Measurements from ENCODE around the gene HLA-DQA1.
"Not testable (repeated sequence)": the region's sequence is repeated elsewhere in the genome, so short reads cannot be mapped to it uniquely, and the experiment has no call there.

The HLA-DQA1 gene

DNA sequence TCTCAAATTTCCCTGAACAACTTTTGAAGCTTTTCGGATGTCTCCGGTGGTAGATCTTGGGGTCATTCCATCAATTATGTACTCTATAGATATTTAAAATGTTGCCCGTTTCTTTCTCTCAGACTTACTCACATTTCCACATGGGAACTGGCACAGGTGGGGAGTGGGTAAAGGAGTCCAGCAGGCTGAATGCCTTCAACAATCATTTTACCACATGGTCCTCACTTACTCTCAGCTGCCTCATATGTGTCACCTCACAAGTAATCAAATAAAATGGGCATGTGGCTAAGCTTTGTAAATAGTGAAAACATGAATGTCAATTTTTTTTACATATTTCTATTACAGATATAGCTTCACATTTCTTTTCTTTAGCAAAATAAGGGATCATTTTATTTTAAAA lies 677 bp downstream of the HLA-DQA1 start:
- H3K27ac ChIP-seq (ENCODE audit: insufficient read depth, low read depth, low read length, poor library complexity, severe bottlenecking) = no peak overlapping the region
- no peaks in the 10 kb centered on the region for H3K4me1 ChIP-seq (ENCODE audit: control insufficient read depth, insufficient read depth, low read length)
- H3K9me3 ChIP-seq (ENCODE audit: control insufficient read depth, low read length) = peaks cover 3% of the 10 kb centered on the region
- H3K4me3 ChIP-seq (ENCODE audit: insufficient read depth, low read depth, low read length) = no peak overlapping the region
- no peaks in the 10 kb centered on the region for H3K36me3 ChIP-seq (ENCODE audit: control insufficient read depth, insufficient read depth, low read length)
- 100% methylated on average over 1 of the region's 3 CpGs; no CpG with 5 or more reads in 1 of the 2 experiments for WGBS, 2 experiments
- H3K27me3 ChIP-seq (ENCODE audit: control insufficient read depth, insufficient read depth, low read length, poor library complexity, severe bottlenecking) = no peaks in the 10 kb centered on the region

DNA sequence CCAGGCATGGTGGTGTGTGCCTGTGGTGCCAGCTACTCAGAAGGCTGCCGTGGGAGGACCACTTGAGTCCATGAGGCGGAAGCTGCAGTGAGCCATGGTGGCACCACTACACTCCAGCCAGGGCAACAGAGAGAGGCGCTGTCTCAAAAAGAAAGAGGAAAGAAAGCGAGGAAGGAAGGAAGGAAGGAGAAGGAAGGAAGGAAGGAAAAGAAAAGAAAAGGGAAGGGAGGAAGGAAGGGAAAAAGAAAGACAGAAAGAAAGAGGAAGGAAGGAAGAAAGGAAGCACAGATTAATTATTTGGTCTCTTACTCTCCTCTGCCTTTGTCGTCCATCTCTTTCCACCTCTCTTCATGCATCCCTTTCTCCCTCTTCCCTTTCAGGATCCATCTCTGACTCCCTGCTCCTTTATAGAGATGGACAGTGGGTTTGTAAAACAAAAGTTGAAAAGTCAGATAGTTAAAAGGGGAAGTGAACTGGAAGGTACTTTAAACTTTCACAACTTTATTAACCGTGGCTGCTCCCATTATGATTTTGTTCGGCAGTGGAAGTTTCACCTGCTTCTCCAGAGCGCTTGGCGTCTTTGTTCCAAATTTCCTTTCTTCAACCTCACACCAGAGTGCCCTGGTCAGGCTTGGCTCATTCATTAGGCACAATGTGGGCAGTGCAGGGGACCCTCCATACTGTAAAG lies 1.5 kb downstream of the HLA-DQA1 start:
- Histone ChIP-seq H3K36me3 (ENCODE audit: control insufficient read depth, insufficient read depth, low read length) (no peaks in the 10 kb centered on the region), H3K9me3 (ENCODE audit: control insufficient read depth, low read length) (peaks cover 2% of the 10 kb centered on the region), H3K4me3 (ENCODE audit: insufficient read depth, low read depth, low read length) (no peak overlapping the region), H3K27ac (ENCODE audit: insufficient read depth, low read depth, low read length, poor library complexity, severe bottlenecking) (no peak overlapping the region), H3K27me3 (ENCODE audit: control insufficient read depth, insufficient read depth, low read length, poor library complexity, severe bottlenecking) (no peaks in the 10 kb centered on the region), H3K4me1 (ENCODE audit: control insufficient read depth, insufficient read depth, low read length) (no peaks in the 10 kb centered on the region)
- 83 to 89% methylated on average over 8 to 9 of the region's 9 CpGs for WGBS, 2 experiments

DNA sequence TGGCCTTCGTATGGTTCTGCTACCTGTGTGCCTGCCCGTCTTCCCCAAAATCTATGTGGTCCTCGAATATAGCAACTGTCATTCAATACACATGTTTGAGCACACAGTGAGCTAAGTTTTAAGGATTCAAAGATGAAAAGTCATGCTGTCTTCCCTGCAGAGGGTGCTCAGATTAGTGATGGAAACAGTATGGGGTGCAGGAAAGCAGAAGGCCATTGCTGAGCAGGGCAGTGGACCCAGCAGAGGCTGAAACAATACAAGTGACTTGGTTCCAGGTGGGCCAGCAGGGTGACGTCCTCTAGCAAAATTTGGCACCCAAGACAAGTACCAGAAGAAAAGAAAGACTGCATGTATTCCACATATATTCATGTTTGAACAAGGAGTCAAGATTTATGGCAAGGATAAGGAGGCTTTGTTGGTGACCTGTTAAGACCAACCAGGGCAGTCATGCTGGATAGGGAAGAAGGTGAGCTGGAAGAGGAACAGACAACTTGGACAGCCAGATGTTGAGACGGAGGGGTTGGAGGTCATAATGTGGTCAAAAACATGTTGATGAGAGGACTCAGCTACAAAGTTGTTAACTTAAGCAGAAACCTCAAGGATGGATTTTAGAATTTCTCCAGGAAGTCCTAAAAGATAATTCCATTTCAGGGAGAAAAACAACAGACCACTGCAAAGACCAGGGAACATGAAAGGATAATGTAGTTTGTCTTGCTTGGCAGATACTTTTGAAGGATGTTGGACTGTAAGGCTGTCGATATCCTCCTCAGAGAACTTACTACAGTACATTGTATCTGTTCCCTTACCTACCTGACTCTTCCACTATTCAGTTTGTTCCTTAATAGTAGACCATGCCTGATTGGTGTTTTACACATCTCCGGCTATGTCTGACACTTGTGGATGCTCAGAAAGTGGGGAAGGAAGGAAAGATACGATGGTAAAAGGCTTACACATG lies 2.5 kb downstream of the HLA-DQA1 start:
- Histone ChIP-seq H3K4me3 (ENCODE audit: insufficient read depth, low read depth, low read length) (no peak overlapping the region), H3K4me1 (ENCODE audit: control insufficient read depth, insufficient read depth, low read length) (no peaks in the 10 kb centered on the region), H3K27me3 (ENCODE audit: control insufficient read depth, insufficient read depth, low read length, poor library complexity, severe bottlenecking) (no peaks in the 10 kb centered on the region), H3K36me3 (ENCODE audit: control insufficient read depth, insufficient read depth, low read length) (no peaks in the 10 kb centered on the region), H3K27ac (ENCODE audit: insufficient read depth, low read depth, low read length, poor library complexity, severe bottlenecking) (no peak overlapping the region), H3K9me3 (ENCODE audit: control insufficient read depth, low read length) (no peaks in the 10 kb centered on the region)
- 58 to 67% methylated on average over 8 of the region's 8 CpGs for WGBS, 2 experiments

GRCh38 chr6:32641122-32641521 lies 3.9 kb downstream of the HLA-DQA1 start:
- Histone ChIP-seq H3K4me3 (ENCODE audit: insufficient read depth, low read depth, low read length) (no peak overlapping the region), H3K9me3 (ENCODE audit: control insufficient read depth, low read length) (no peaks in the 10 kb centered on the region), H3K36me3 (ENCODE audit: control insufficient read depth, insufficient read depth, low read length) (no peaks in the 10 kb centered on the region), H3K4me1 (ENCODE audit: control insufficient read depth, insufficient read depth, low read length) (no peaks in the 10 kb centered on the region), H3K27ac (ENCODE audit: insufficient read depth, low read depth, low read length, poor library complexity, severe bottlenecking) (no peak overlapping the region), H3K27me3 (ENCODE audit: control insufficient read depth, insufficient read depth, low read length, poor library complexity, severe bottlenecking) (no peaks in the 10 kb centered on the region)
- 82 to 92% methylated on average over 6 of the region's 6 CpGs for WGBS, 2 experiments

DNA sequence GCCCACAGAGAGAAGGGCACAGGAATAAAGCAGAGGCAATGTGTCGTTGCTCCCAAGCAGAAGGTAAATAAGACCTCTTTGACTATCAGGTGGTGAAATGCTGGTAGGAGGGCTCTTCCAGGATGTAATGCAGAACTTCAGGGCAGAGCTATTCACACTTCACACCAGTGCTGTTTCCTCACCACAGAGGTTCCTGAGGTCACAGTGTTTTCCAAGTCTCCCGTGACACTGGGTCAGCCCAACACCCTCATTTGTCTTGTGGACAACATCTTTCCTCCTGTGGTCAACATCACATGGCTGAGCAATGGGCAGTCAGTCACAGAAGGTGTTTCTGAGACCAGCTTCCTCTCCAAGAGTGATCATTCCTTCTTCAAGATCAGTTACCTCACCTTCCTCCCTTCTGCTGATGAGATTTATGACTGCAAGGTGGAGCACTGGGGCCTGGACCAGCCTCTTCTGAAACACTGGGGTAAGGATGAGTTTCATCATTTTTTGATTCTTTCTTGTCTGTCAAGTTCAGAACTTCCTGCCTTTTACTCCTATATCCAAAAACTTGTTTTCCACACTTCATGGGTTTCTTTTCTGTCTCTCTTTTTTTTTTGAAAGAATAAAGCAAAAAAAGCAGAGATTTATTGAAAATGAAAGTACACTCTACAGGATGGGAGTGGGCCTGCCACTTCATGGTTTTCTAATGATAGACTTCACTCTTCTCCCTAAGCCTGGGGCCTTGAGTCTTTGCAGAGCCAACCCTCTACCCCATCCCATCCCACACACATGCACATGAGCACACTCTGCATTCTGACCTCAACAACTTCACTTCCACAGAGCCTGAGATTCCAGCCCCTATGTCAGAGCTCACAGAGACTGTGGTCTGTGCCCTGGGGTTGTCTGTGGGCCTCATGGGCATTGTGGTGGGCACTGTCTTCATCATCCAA lies 4.8 kb downstream of the HLA-DQA1 start:
- H3K27ac ChIP-seq (ENCODE audit: insufficient read depth, low read depth, low read length, poor library complexity, severe bottlenecking); H3K9me3 ChIP-seq (ENCODE audit: control insufficient read depth, low read length); H3K4me3 ChIP-seq (ENCODE audit: insufficient read depth, low read depth, low read length); H3K4me1 ChIP-seq (ENCODE audit: control insufficient read depth, insufficient read depth, low read length); H3K36me3 ChIP-seq (ENCODE audit: control insufficient read depth, insufficient read depth, low read length); H3K27me3 ChIP-seq (ENCODE audit: control insufficient read depth, insufficient read depth, low read length, poor library complexity, severe bottlenecking): not testable (repeated sequence)
- WGBS, 2 experiments = 76 to 100% methylated on average over 1 of the region's 2 CpGs

- H3K36me3 ChIP-seq (ENCODE audit: control insufficient read depth, insufficient read depth, low read length) = no peaks in the 10 kb centered on the region
- H3K9me3 ChIP-seq (ENCODE audit: control insufficient read depth, low read length) = no peaks in the 10 kb centered on the region
- no peaks in the 10 kb centered on the region for H3K4me1 ChIP-seq (ENCODE audit: control insufficient read depth, insufficient read depth, low read length)
- WGBS, 2 experiments = 79 to 82% methylated on average over 6 of the region's 6 CpGs
- H3K4me3 ChIP-seq (ENCODE audit: insufficient read depth, low read depth, low read length) = no peak overlapping the region
- H3K27me3 ChIP-seq (ENCODE audit: control insufficient read depth, insufficient read depth, low read length, poor library complexity, severe bottlenecking) = no peaks in the 10 kb centered on the region
- H3K27ac ChIP-seq (ENCODE audit: insufficient read depth, low read depth, low read length, poor library complexity, severe bottlenecking) = no peak overlapping the region
These were observed 5.5 kb downstream of the HLA-DQA1 start for GRCh38 chr6:32642720-32643106.

- no peaks in the 10 kb centered on the region for H3K27me3 ChIP-seq (ENCODE audit: control insufficient read depth, insufficient read depth, low read length, poor library complexity, severe bottlenecking)
- H3K9me3 ChIP-seq (ENCODE audit: control insufficient read depth, low read length) = no peaks in the 10 kb centered on the region
- no peaks in the 10 kb centered on the region for H3K4me1 ChIP-seq (ENCODE audit: control insufficient read depth, insufficient read depth, low read length)
- H3K4me3 ChIP-seq (ENCODE audit: insufficient read depth, low read depth, low read length) = no peak overlapping the region
- no peak overlapping the region for H3K27ac ChIP-seq (ENCODE audit: insufficient read depth, low read depth, low read length, poor library complexity, severe bottlenecking)
- H3K36me3 ChIP-seq (ENCODE audit: control insufficient read depth, insufficient read depth, low read length) = no peaks in the 10 kb centered on the region
- 63 to 80% methylated on average over 4 of the region's 4 CpGs for WGBS, 2 experiments
These were observed 6.7 kb downstream of the HLA-DQA1 start for GRCh38 chr6:32643904-32644303.

GRCh38 chr6:32645047-32645703 lies 8.0 kb downstream of the HLA-DQA1 start:
- WGBS, 2 experiments = 80 to 82% methylated on average over 5 of the region's 6 CpGs
- H3K4me3 ChIP-seq (ENCODE audit: insufficient read depth, low read depth, low read length) = no peak overlapping the region
- no peaks in the 10 kb centered on the region for H3K9me3 ChIP-seq (ENCODE audit: control insufficient read depth, low read length)
- H3K27ac ChIP-seq (ENCODE audit: insufficient read depth, low read depth, low read length, poor library complexity, severe bottlenecking) = no peak overlapping the region
- no peaks in the 10 kb centered on the region for H3K36me3 ChIP-seq (ENCODE audit: control insufficient read depth, insufficient read depth, low read length)
- H3K27me3 ChIP-seq (ENCODE audit: control insufficient read depth, insufficient read depth, low read length, poor library complexity, severe bottlenecking) = no peaks in the 10 kb centered on the region
- no peaks in the 10 kb centered on the region for H3K4me1 ChIP-seq (ENCODE audit: control insufficient read depth, insufficient read depth, low read length)

- no peaks in the 10 kb centered on the region for H3K36me3 ChIP-seq (ENCODE audit: control insufficient read depth, insufficient read depth, low read length)
- 50 to 60% methylated on average over 1 to 2 of the region's 2 CpGs for WGBS, 2 experiments
These were observed 18.1 kb downstream of the HLA-DQA1 start for GRCh38 chr6:32655203-32655710.

More at GRCh38 chr6:32655203-32655710, 18.1 kb downstream of the HLA-DQA1 start:
- no peak overlapping the region for H3K27ac ChIP-seq (ENCODE audit: insufficient read depth, low read depth, low read length, poor library complexity, severe bottlenecking)
- no peaks in the 10 kb centered on the region for H3K9me3 ChIP-seq (ENCODE audit: control insufficient read depth, low read length)
- no peak overlapping the region for H3K4me3 ChIP-seq (ENCODE audit: insufficient read depth, low read depth, low read length)
- H3K4me1 ChIP-seq (ENCODE audit: control insufficient read depth, insufficient read depth, low read length) = no peaks in the 10 kb centered on the region
- H3K27me3 ChIP-seq (ENCODE audit: control insufficient read depth, insufficient read depth, low read length, poor library complexity, severe bottlenecking) = no peaks in the 10 kb centered on the region

Measured in ectodermal cell (in vitro differentiated cells).